GM18505 (cell line): ENCODE results near the gene CEP128.

Experiments used
- ATAC-seq: cut with Tn5 transposase; IDR thresholded peaks from one replicate; pipeline ENCODE4 v1.9.1; 2021; ENCODE audit not compliant: unreplicated experiment
- POLR2A ChIP-seq: IDR thresholded peaks from 4 replicates; pipeline ENCODE4 v1.6.1; 2011; ENCODE audit warnings: borderline replicate concordance; ENCODE audit not compliant: insufficient read depth, insufficient read length; ENCODE audit errors: extremely low read depth

Gene CEP128

DNA sequence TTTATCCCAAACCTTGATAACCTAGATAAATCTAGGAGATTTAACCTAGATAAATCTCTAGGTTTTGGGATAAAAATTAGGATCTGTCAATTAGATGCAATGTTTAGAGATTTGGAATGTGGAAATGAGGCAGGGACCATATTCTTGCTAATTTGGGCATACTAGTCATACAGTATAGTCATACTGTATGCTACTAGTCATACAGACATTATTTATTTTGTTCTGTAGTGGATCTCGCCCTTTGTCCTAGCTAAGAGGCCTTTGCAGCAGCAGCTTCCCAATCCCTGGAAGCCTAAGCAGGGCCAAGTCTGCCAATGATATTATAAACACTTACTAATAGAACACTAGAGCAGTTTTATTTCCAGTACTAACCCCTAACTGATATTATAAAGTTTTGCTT is 136.4 kb downstream of the CEP128 start:
- ATAC-seq = no peak
- no peak for TF ChIP-seq POLR2A

- ATAC-seq = no peak
- no peak for TF ChIP-seq POLR2A
These were observed 142.7 kb downstream of the CEP128 start for GRCh38 chr14:80798878-80799277.

DNA sequence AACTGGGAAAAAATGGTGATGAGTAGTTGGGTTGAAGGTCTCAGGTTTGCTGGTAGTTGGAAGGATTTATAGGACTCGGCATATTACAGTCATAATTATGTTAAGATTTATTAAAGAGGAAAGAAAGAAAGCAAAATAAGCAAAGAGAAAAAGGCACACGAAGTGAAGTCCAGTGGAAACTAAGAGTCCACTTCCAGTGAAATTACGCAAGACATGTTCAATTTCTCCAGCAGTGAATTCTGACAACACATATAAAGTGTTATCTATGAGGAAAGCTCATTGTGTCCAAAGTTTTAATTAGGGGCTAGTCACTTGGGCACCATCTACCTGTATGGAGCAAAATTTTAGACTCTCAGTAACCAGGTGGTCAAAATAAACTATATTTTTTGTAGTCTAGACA is 143.3 kb downstream of the CEP128 start:
- TF ChIP-seq POLR2A = no peak
- no peak for ATAC-seq

GRCh38 chr14:80792771-80793170 is 148.8 kb downstream of the CEP128 start:
- ATAC-seq = no peak
- TF ChIP-seq POLR2A = no peak

- no peak for TF ChIP-seq POLR2A
- no peak for ATAC-seq
These were observed 153.7 kb downstream of the CEP128 start for GRCh38 chr14:80787876-80788275.

DNA sequence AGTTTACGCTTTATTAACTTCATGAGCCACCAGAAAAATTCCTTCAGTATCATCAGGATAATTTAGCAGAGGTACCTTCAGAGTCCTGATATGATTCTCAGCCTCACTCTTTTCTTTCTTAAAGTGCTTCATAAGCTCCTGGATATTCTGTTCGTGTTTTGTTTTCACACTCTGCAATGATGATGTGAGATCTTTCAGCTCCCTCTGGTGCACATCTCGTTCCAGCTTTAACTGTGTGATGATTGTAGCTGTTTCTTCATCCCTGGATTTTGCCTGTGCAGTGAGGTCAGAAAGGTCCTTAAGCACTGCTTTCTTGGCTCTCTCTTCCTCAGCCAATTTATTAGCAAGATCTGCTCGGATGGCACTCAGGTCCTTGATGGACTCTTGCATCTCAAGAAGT is 156.7 kb downstream of the CEP128 start:
- no peak for ATAC-seq
- TF ChIP-seq POLR2A = no peak

DNA sequence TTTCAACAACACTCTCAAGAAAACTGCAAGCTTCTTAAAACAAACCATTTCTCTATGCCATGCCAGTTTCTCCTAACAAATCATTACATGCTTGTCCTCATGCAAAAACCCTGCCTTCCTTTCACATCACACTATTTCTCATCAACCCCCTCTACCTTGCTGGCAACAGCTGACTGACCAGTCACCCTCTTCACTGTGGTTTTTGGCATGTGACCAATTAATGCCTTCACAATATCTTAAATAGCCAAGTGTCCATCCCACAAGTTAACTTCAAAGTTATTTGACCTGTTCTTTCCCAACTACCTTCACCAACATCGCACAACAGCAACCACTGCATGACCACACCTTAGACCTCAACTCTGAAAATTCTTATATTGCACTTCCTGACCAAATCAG is 159.6 kb downstream of the CEP128 start:
- TF ChIP-seq POLR2A = no peak
- ATAC-seq = no peak

- no peak for TF ChIP-seq POLR2A
- no peak for ATAC-seq
These were observed 161.0 kb downstream of the CEP128 start for GRCh38 chr14:80780500-80780899.

GRCh38 chr14:80776657-80777056 is 164.9 kb downstream of the CEP128 start:
- ATAC-seq = no peak

DNA sequence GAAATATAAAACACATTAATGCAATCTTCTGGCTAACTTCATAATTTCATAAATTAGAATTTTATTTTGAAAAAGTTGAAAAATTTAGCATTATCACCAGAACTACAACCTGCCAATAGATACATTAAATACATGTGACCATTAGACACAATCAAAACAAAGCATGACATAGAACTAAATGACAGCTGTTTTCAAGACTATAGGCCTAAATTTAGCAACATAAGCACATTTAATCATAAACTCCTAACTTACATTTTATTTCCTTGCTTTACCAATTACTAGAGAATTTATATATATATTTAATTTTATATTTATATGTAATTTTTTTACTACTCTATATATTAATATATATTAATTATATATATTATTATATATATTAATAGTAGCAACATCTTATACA is 165.4 kb downstream of the CEP128 start:
- no peak for ATAC-seq
- no peak for TF ChIP-seq POLR2A

More at GRCh38 chr14:80776657-80777056, 164.9 kb downstream of the CEP128 start:
- no peak for TF ChIP-seq POLR2A

DNA sequence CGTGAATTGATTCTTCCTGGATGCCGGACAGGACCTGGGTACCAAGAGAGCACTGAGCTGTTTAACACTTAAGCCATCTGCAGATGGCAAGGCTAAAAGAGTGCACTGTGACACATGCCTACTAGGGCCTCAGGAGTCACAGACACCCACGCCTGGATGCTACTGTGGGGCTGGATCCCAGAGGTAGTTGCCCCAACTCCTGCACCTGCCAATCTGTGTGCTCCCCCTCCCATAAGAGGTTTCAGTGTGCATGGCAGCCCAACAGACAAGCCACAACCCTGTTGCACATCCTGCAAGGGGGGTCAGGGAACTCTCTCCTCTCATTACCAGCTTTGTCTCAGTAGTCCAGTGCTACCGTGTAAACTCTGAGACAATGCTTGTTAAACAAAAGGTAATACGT is 169.0 kb downstream of the CEP128 start:
- ATAC-seq = no peak
- no peak for TF ChIP-seq POLR2A

- ATAC-seq = no peak
- TF ChIP-seq POLR2A = no peak
These were observed 170.3 kb downstream of the CEP128 start for GRCh38 chr14:80771201-80771600.

GRCh38 chr14:80770114-80770908 is 171.2 kb downstream of the CEP128 start:
- TF ChIP-seq POLR2A = no peak
- no peak for ATAC-seq

DNA sequence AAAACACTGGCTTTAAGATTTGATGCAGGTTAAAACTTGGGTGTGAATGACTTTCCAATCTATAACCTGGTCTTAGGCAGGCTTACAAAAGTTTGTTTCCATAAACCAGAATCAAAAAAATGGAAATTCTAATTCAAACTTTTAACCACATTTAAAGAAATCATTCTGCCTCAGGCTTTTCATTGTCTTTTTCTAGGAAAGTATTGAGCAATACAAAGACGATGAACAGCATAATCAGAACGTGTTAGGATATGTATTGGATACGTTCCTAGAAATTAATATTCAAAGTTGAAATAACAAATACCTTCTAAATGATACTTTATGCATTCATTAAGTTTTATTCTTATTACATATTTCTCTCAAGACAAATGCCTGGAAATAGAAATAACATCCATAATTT is 172.9 kb downstream of the CEP128 start:
- no peak for TF ChIP-seq POLR2A
- ATAC-seq = no peak
